Lung microvascular endothelial cell (primary cell): ENCODE results near the gene RBM33. TPM values are rescaled to one million over a fixed set of nuclear protein-coding genes. Genes with fewer than 3 reads are reported as not detected.

Source experiments
- DNase-seq, 2 donors: peaks; one replicate each; pipeline versions ENCODE4 v3.0.0 to v3.0.0-alpha.2; 2010; ENCODE audit warnings: low read depth in 2 of 2
- total RNA-seq: library from RNA; depleted of rRNA; stranded (reverse); fragments of >200 nt; gene quantifications from 2 replicates; pipeline ENCODE4 v1.2.1, GENCODE V29; 2014

The RBM33 gene
- total RNA-seq, 1 donor from 2014 or later: 21.4 TPM

- peak; percentile 84 for DNase-seq
These were observed 160.7 kb downstream of the RBM33 start for GRCh38 chr7:155804897-155805825.

- DNase-seq: no peak
These were observed 161.3 kb downstream of the RBM33 start for GRCh38 chr7:155805826-155806095.

GRCh38 chr7:155806096-155806871, 161.8 kb downstream of the RBM33 start:
- peak in 1 of 2 donors; percentile 30 for DNase-seq

- no peak for DNase-seq
These were observed 162.7 kb downstream of the RBM33 start for GRCh38 chr7:155807065-155807671.

GRCh38 chr7:155807789-155808548, 163.5 kb downstream of the RBM33 start:
- peak in 1 of 2 donors; percentile 66 for DNase-seq

GRCh38 chr7:155808549-155809331, 164.3 kb downstream of the RBM33 start:
- peak in 1 of 2 donors; percentile 43 for DNase-seq

GRCh38 chr7:155809332-155809946, 165.0 kb downstream of the RBM33 start:
- DNase-seq: no peak

GRCh38 chr7:155809947-155810769, 165.7 kb downstream of the RBM33 start:
- peak in 1 of 2 donors; percentile 21 for DNase-seq

- DNase-seq: no peak
These were observed 166.5 kb downstream of the RBM33 start for GRCh38 chr7:155810770-155811559.

GRCh38 chr7:155811560-155811894, 167.1 kb downstream of the RBM33 start:
- no peak for DNase-seq

GRCh38 chr7:155811895-155812761, 167.7 kb downstream of the RBM33 start, which contains the start of gene SHH:
Gene SHH (minus strand): TSS chr7:155812463. CDS start chr7:155812122, 341 bp downstream.
- DNase-seq: peak in 1 of 2 donors; percentile 50

GRCh38 chr7:155813125-155813524, 168.7 kb downstream of the RBM33 start:
- no peak for DNase-seq

- DNase-seq: no peak
These were observed 169.3 kb downstream of the RBM33 start for GRCh38 chr7:155813546-155814315.

GRCh38 chr7:155814316-155815276, 170.1 kb downstream of the RBM33 start:
- DNase-seq: no peak
